GM06990 (cell line): ENCODE data around the gene BHLHE23.
A peak's percentile ranks its signal among the peaks of the same experiment; 100 is the strongest.

ENCODE experiments used
- DNase-seq: peaks from one replicate; pipeline ENCODE4 v3.0.0-alpha.2; 2011; ENCODE audit not compliant: insufficient read length; ENCODE audit errors: extremely low read depth
- H3K27me3 ChIP-seq: replicated peaks from 2 replicates; pipeline ENCODE4 v1.6.0; 2011; ENCODE audit warnings: low read length; ENCODE audit not compliant: control insufficient read depth, insufficient read depth
- H3K36me3 ChIP-seq: 2 replicates; pipeline ENCODE4 v1.5.1; 2011; ENCODE audit warnings: low read length; ENCODE audit not compliant: control insufficient read depth, insufficient read depth
- H3K4me3 ChIP-seq: replicated peaks from 2 replicates; pipeline ENCODE4 v1.5.1; 2011; ENCODE audit warnings: low read depth, mild to moderate bottlenecking, control low read depth, low read length
- CTCF ChIP-seq: IDR thresholded peaks from 2 replicates; pipeline ENCODE4 v1.5.1; 2011; ENCODE audit warnings: low read length, control low read depth, mild to moderate bottlenecking, inconsistent platforms; ENCODE audit not compliant: insufficient read depth, poor library complexity, severe bottlenecking

BHLHE23 gene

GRCh38 chr20:63033794-63034709 lies 27.3 kb upstream of the BHLHE23 start:
- TF ChIP-seq CTCF: no peak

DNA sequence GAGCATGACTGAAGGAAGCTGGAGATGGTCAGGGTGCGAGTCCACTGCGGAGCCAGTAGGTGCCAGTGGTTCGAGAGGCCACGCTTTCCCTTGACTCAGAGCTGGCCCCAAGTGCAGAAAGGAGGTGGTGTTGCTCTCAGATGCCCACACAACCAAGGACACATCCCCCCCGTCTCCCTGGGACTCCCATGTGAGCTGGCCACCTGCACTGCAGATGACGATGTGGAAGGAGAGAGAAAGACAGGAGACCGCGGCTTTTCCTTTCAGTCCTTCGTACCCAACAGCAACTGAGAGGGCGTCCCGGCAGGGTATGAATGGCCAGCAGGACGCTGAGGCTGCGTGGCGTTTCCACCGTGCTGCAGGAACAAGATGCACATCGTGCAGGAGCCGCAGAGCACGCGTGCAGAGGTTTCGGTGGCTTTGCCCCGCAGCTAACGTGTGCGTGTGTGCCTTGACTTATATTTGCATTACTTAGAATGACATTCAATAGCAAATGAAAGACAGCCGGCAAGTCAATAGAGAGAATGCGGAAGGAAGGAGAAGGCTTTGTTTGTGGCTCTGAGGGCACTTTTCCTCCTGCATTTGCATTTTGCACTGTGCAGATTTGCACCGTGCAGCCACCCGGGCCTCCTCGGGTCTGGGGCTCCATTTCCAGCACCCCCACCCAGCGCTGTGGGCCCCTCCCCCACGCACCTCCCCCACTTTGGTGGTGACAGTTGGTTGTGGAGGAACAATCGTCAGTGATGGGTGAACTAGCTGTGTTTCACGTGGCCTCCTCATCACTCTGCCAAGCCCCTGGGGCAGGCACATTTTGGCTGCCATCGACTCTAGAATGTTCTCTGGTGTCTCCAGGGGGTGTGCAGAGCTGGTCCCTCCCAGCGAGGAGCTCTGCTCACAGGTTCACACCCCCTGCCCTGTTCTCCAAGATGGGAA lies 26.4 kb upstream of the BHLHE23 start:
- Histone ChIP-seq H3K27me3 (no peaks in the 10 kb centered on the region), H3K36me3 (no peaks in the 10 kb centered on the region), H3K4me3 (no peak overlapping the region)
- peak; percentile 79 for DNase-seq
- TF ChIP-seq CTCF: no peak

More at GRCh38 chr20:63033794-63034709, 27.3 kb upstream of the BHLHE23 start:
- H3K36me3 ChIP-seq: no peaks in the 10 kb centered on the region
- no peak for DNase-seq
- no peaks in the 10 kb centered on the region for H3K27me3 ChIP-seq
- H3K4me3 ChIP-seq: no peak overlapping the region

DNA sequence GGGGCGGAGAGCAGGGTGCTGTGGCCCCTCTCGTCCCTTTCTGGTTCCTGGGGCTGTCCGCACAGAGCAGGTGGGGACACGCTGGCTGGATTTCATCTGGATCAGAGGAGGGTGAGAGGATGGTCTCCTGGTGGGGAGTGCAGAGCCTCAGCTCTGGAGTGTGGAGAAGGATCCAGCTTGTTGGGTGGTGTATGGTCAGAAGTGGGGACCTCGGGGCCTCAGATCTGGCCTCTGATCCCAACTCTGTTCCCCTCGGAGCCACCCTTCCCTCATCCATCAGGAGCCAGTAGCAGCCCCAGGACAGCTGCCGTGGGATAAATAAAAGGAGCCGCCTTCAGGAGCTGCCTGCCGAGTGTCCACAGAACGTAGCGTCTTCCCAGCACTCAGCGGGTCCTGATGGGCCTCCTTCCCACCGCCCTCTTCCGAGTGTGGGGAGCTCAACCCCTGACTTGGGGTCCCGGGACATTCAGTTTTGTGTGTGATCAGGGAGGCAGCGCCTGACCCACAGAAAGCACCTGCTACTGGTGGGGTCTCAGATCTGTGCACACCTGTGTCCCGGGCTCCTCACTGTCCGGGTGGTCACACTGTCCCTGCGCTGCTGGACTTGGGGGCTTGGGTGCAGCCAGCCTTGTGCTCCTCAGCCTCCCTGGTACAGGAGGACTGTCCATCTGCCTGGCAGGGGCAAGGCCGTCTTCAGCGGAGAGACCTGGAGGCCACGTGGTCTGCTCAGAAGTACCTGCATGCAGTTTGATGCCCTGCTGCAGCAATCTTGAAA lies 25.4 kb upstream of the BHLHE23 start:
- DNase-seq: no peak
- TF ChIP-seq CTCF: no peak
- Histone ChIP-seq H3K27me3 (no peaks in the 10 kb centered on the region), H3K4me3 (no peak overlapping the region), H3K36me3 (no peaks in the 10 kb centered on the region; the same call in 1 of the 2 replicates)

DNA sequence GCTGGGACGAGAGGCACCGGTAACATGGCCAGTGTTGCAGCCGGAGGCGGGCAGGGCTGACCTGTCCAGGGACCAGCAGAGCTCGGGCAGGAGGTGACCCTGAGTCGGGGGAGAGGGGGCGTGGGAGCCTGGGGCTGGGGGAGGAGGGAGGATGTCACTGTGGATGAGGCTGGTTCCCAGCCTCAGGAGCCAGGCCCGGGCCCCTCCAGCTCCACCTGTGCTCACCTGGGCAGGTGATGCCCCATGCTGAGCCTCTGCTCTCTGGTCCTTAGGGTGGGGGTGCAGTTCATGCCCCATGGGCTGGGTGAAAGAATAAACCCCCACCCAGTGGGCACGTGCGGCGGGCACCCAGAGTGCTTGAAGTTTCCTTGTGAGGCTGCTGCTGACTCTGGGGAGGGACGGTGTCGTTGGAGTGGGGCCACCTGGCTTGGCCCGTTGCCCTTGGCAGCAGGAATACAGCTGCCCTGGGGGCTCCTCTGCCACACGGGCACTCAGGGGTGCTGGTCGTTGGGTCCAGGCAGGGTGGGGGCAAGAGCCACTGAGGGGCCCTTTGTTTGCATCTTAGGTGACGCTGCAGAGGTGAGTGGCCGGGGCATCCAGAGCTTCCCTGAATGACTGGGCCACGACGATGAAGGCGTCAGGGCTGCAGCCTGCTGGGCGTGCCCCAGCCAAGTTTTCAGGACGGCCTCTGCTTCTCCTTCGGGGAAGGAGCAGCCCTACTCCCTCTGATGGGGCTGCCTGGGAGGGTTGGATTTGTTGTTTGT lies 24.7 kb upstream of the BHLHE23 start:
- Histone ChIP-seq H3K27me3 (no peaks in the 10 kb centered on the region), H3K36me3 (no peaks in the 10 kb centered on the region; the same call in 1 of the 2 replicates), H3K4me3 (no peak overlapping the region)
- no peak for TF ChIP-seq CTCF
- DNase-seq: no peak
